PC-3 (cell line): Measurements from ENCODE around the gene SH3PXD2B.

Experiments
- CTCF ChIP-seq: fragments of 300-600 bp; sonication (generic); conservative IDR thresholded peaks from 2 replicates; pipeline ENCODE4 v1.5.1; 2017; ENCODE audit warnings: antibody characterized with exemption, low read depth, mild to moderate bottlenecking, low read length
- EZH2 ChIP-seq: fragments of 300-600 bp; sonication (generic); IDR thresholded peaks from one replicate; pipeline ENCODE4 v1.6.1; 2017; ENCODE audit warnings: antibody characterized with exemption, mild to moderate bottlenecking, low read length; ENCODE audit not compliant: unreplicated experiment
- EZH2phosphoT487 ChIP-seq: fragments of 300-600 bp; sonication (generic); IDR thresholded peaks from 2 replicates; pipeline ENCODE4 v1.6.1; 2018; ENCODE audit warnings: mild to moderate bottlenecking, antibody characterized with exemption, low read length, borderline replicate concordance

GRCh38 chr5:172414531-172415361 lies 39.6 kb downstream of the SH3PXD2B start:
- TF ChIP-seq EZH2 (no peak), CTCF (no peak), EZH2phosphoT487 (no peak)
